H9 (cell line): ENCODE results near the gene ADAT1. TPM values are rescaled to one million over a fixed set of nuclear protein-coding genes. Genes with fewer than 3 reads are reported as not detected.

Experiments
- DNase-seq: peaks from one replicate; pipeline ENCODE4 v3.0.0-alpha.2; 2017
- H2AFZ ChIP-seq: one replicate; pipeline ENCODE4 v1.6.1; 2013; ENCODE audit warnings: mild to moderate bottlenecking, low read length, control low read depth, moderate library complexity
- H2AK5ac ChIP-seq: 2 replicates; pipeline ENCODE4 v1.6.1; 2013; ENCODE audit warnings: low read length, control low read depth, mixed read lengths; ENCODE audit not compliant: insufficient read length
- H2BK120ac ChIP-seq: one replicate; pipeline ENCODE4 v1.6.1; 2013; ENCODE audit warnings: low read depth, mild to moderate bottlenecking, low read length, control low read depth, inconsistent platforms; ENCODE audit not compliant: poor library complexity, severe bottlenecking
- H2BK12ac ChIP-seq: 2 replicates; pipeline ENCODE4 v1.6.1; 2013; ENCODE audit warnings: low read length, control low read depth, mixed read lengths, low read depth; ENCODE audit not compliant: insufficient read length
- H2BK15ac ChIP-seq: 2 replicates; pipeline ENCODE4 v1.6.1; 2013; ENCODE audit warnings: low read depth, low read length, control low read depth
- H2BK20ac ChIP-seq: one replicate; pipeline ENCODE4 v1.6.1; 2013; ENCODE audit warnings: low read depth, mild to moderate bottlenecking, low read length, control low read depth, inconsistent platforms; ENCODE audit not compliant: poor library complexity, severe bottlenecking
- H2BK5ac ChIP-seq: 2 replicates; pipeline ENCODE4 v1.6.1; 2013; ENCODE audit warnings: low read length, control low read depth, mixed read lengths; ENCODE audit not compliant: insufficient read length
- H3K14ac ChIP-seq: 2 replicates; pipeline ENCODE4 v1.6.1; 2013; ENCODE audit warnings: low read length, control low read depth; ENCODE audit not compliant: insufficient read depth
- H3K18ac ChIP-seq: 2 replicates; pipeline ENCODE4 v1.6.1; 2013; ENCODE audit warnings: low read depth, mild to moderate bottlenecking, mixed read lengths, low read length, control low read depth; ENCODE audit not compliant: insufficient read length
- H3K23ac ChIP-seq: 2 replicates; pipeline ENCODE4 v1.6.1; 2013; ENCODE audit warnings: low read length, control low read depth, mixed read lengths, low read depth; ENCODE audit not compliant: insufficient read length
- H3K23me2 ChIP-seq: 2 replicates; pipeline ENCODE4 v1.6.1; 2013; ENCODE audit warnings: low read depth, mild to moderate bottlenecking, mixed read lengths, low read length, control low read depth; ENCODE audit not compliant: insufficient read length, poor library complexity, severe bottlenecking
- H3K27ac ChIP-seq: 2 replicates; pipeline ENCODE4 v1.5.1; 2013; ENCODE audit warnings: low read length, control low read depth, mixed read lengths, low read depth; ENCODE audit not compliant: insufficient read length
- H3K27me3 ChIP-seq: 2 replicates; pipeline ENCODE4 v1.6.1; 2013; ENCODE audit warnings: low read length, control low read depth, inconsistent platforms; ENCODE audit not compliant: insufficient read depth
- H3K4ac ChIP-seq: 2 replicates; pipeline ENCODE4 v1.6.1; 2013; ENCODE audit warnings: low read depth, mild to moderate bottlenecking, control low read depth, inconsistent platforms, low read length, moderate library complexity
- H3K4me1 ChIP-seq: 2 replicates; pipeline ENCODE4 v1.6.1; 2013; ENCODE audit warnings: low read length, control low read depth, inconsistent platforms; ENCODE audit not compliant: insufficient read depth
- H3K4me2 ChIP-seq: 2 replicates; pipeline ENCODE4 v1.6.1; 2013; ENCODE audit warnings: low read length, control low read depth, mixed read lengths; ENCODE audit not compliant: insufficient read length, insufficient read depth
- H3K56ac ChIP-seq: 2 replicates; pipeline ENCODE4 v1.6.1; 2013; ENCODE audit warnings: low read depth, mild to moderate bottlenecking, mixed read lengths, low read length, control low read depth; ENCODE audit not compliant: insufficient read length
- H3K79me1 ChIP-seq: 2 replicates; pipeline ENCODE4 v1.6.1; 2013; ENCODE audit warnings: low read depth, mild to moderate bottlenecking, moderate library complexity, low read length, control low read depth, inconsistent platforms; ENCODE audit not compliant: insufficient read depth, poor library complexity, severe bottlenecking
- H3K79me2 ChIP-seq: 2 replicates; pipeline ENCODE4 v1.6.1; 2013; ENCODE audit warnings: low read length, control low read depth, inconsistent platforms; ENCODE audit not compliant: insufficient read depth
- H3K9ac ChIP-seq: 2 replicates; pipeline ENCODE4 v1.6.1; 2013; ENCODE audit warnings: low read length, control low read depth, mixed read lengths; ENCODE audit not compliant: insufficient read length; ENCODE audit errors: extremely low read depth
- H3K9me3 ChIP-seq: one replicate; pipeline ENCODE4 v1.6.1; 2013; ENCODE audit warnings: low read depth, low read length, inconsistent platforms; ENCODE audit not compliant: control insufficient read depth
- H3T11ph ChIP-seq: one replicate; pipeline ENCODE4 v1.6.1; 2013; ENCODE audit warnings: mild to moderate bottlenecking, low read length, control low read depth, inconsistent platforms
- H4K20me1 ChIP-seq: one replicate; pipeline ENCODE4 v1.6.1; 2013; ENCODE audit not compliant: control insufficient read depth, insufficient read length, insufficient read depth
- H4K5ac ChIP-seq: 2 replicates; pipeline ENCODE4 v1.6.1; 2013; ENCODE audit warnings: low read depth, mild to moderate bottlenecking, mixed read lengths, low read length, control low read depth; ENCODE audit not compliant: insufficient read length
- H4K8ac ChIP-seq: replicated peaks from 2 replicates; pipeline ENCODE4 v1.6.1; 2013; ENCODE audit warnings: low read length, control low read depth, mixed read lengths, low read depth; ENCODE audit not compliant: insufficient read length
- H4K91ac ChIP-seq: 2 replicates; pipeline ENCODE4 v1.6.1; 2013; ENCODE audit warnings: low read depth, mild to moderate bottlenecking, moderate library complexity, mixed read lengths, low read length, control low read depth; ENCODE audit not compliant: insufficient read length
- H3K27ac Mint-ChIP-seq, 3 experiments: 2 replicates in 2 of 3; 3 replicates in 1 of 3; pipeline ENCODE4 v1.8.0; 2020 to 2021; ENCODE audit warnings: mixed read lengths in 3 of 3, mild to moderate bottlenecking in 1 of 3, moderate library complexity in 1 of 3
- H3K27me3 Mint-ChIP-seq: 2 replicates; pipeline ENCODE4 v1.8.0; 2021; ENCODE audit warnings: low read depth, mild to moderate bottlenecking, moderate library complexity, mixed read lengths
- H3K36me3 Mint-ChIP-seq, 3 experiments: 2 replicates in 2 of 3; 3 replicates in 1 of 3; pipeline ENCODE4 v1.8.0; 2020 to 2021; ENCODE audit warnings: low read depth in 3 of 3, mixed read lengths in 3 of 3; ENCODE audit not compliant: insufficient read depth in 1 of 3
- H3K4me1 Mint-ChIP-seq, 2 experiments: 2 replicates each; pipeline ENCODE4 v1.8.0; 2020; ENCODE audit warnings: mixed read lengths in 2 of 2
- H3K4me3 Mint-ChIP-seq, 2 experiments: 2 replicates in 1 of 2; 3 replicates in 1 of 2; pipeline ENCODE4 v1.8.0; 2020 to 2021; ENCODE audit warnings: mild to moderate bottlenecking in 2 of 2, mixed read lengths in 2 of 2, moderate library complexity in 1 of 2
- H3K9me3 Mint-ChIP-seq, 2 experiments: 2 replicates in 1 of 2; 3 replicates in 1 of 2; pipeline ENCODE4 v1.8.0; 2020; ENCODE audit warnings: mild to moderate bottlenecking in 2 of 2, mixed read lengths in 2 of 2, moderate library complexity in 1 of 2
- CTCF ChIP-seq: fragments of 200-600 bp; sonication (generic); conservative IDR thresholded peaks from 3 replicates; pipeline ENCODE4 v1.8.0; 2021; ENCODE audit warnings: antibody characterized with exemption, mild to moderate bottlenecking
- WGBS: extraction: QIAGEN DNeasy Blood & Tissue Kit; methylation state at CpG from one replicate; pipeline ENCODE4 v1.1.7; 2013; ENCODE audit warnings: missing lambda C conversion rate, low lambda C conversion rate, mixed read lengths; ENCODE audit not compliant: insufficient read length; ENCODE audit errors: extremely low coverage; 5-methylcytosine and 5-hydroxymethylcytosine counted together
- total RNA-seq: library from RNA; stranded (reverse); gene quantifications from 2 replicates; pipeline ENCODE4 v1.2.1, GENCODE V29; 2021

ADAT1 gene
- total RNA-seq, 1 experiment from 2014 or later: 54.2 TPM

DNA sequence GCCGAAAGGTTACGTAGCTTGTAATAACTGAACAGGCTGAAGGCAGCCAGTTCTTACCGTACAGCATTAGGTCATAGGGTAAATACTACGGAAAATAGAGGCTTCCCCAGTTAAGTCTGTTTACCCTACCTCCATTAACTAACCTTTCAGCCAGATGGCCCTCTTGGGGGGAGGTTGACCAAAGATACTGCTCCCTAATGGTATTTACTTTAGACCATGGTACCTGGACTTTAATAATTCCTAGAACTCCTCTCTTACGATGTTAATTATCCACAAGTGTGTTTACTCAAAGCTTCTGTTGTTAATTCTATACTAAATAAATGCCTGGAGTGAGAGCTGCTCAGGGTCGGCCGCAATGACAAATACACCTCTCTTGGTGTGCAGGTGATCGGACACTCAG lies 9.8 kb upstream of the ADAT1 start:
- H3K27ac ChIP-seq: no peak overlapping the region
- no peaks in the 10 kb centered on the region for H3K27me3 ChIP-seq
- no peak overlapping the region for H2BK12ac ChIP-seq
- Mint-ChIP-seq H3K9me3 (no peaks in the 10 kb centered on the region), H3K27me3 (peaks cover 1% of the 10 kb centered on the region; the same call in 1 of the 2 replicates), H3K36me3 (peaks cover 62 to 98% (median 88%) of the 10 kb centered on the region in 3 experiments), H3K27ac (no peak overlapping the region), H3K4me1 (no peaks in the 10 kb centered on the region), H3K4me3 (no peak overlapping the region)
- H2AK5ac ChIP-seq: no peak overlapping the region
- no peak overlapping the region for H3K23ac ChIP-seq
- H3K23me2 ChIP-seq: no peaks in the 10 kb centered on the region
- H3K4me1 ChIP-seq: no peaks in the 10 kb centered on the region
- H2BK15ac ChIP-seq: no peak overlapping the region
- no peak overlapping the region for H2BK20ac ChIP-seq
- no CpG with 5 or more reads among the region's 8 CpGs for WGBS
- no peak overlapping the region for H4K5ac ChIP-seq
- H3T11ph ChIP-seq: no peak overlapping the region
- H3K79me1 ChIP-seq: no peaks in the 10 kb centered on the region
- no peaks in the 10 kb centered on the region for H3K79me2 ChIP-seq
- H2BK120ac ChIP-seq: no peak overlapping the region
- no peak overlapping the region for H2AFZ ChIP-seq
- no peak overlapping the region for H3K4me2 ChIP-seq
- no peak overlapping the region for H4K91ac ChIP-seq
- H3K56ac ChIP-seq: no peak overlapping the region
- H3K9ac ChIP-seq: no peak overlapping the region
- no peak overlapping the region for H3K18ac ChIP-seq
- no peak overlapping the region for H3K4ac ChIP-seq
- H4K8ac ChIP-seq: no peak overlapping the region
- no peak for DNase-seq
- TF ChIP-seq CTCF: no peak
- no peak overlapping the region for H2BK5ac ChIP-seq
- no peaks in the 10 kb centered on the region for H4K20me1 ChIP-seq
- H3K14ac ChIP-seq: no peak overlapping the region
- no peaks in the 10 kb centered on the region for H3K9me3 ChIP-seq
